ENCODE data around the gene SLC43A3.

- TF ChIP-seq EZH2phosphoT487 (IDR thresholded peaks at IDR 0.05; ENCODE audit: insufficient read depth, low read depth) (no peak), EZH2 (IDR thresholded peaks at IDR 0.05; ENCODE audit: insufficient read depth, poor library complexity, severe bottlenecking) (no peak)
Measured at GRCh38 chr11:57439786-57440185, 12.9 kb upstream of the SLC43A3 start.
